Upper lobe of left lung (tissue), 6 donors: Measurements from ENCODE around the gene EML1. TPM values are rescaled to one million over a fixed set of nuclear protein-coding genes. Genes with fewer than 3 reads are reported as not detected.

Experiments used
- ATAC-seq, 2 donors: fragments of 200-7000 bp; cut with Tn5 transposase; one replicate each; pipeline ENCODE4 v1.9.1; 2022; ENCODE audit warnings: mild to moderate bottlenecking in 2 of 2, moderate library complexity in 2 of 2; ENCODE audit not compliant: low FRiP score in 2 of 2
- DNase-seq, 2 donors: peaks; one replicate each; pipeline ENCODE4 v3.0.0-alpha.2; 2019 to 2020
- H3K27ac ChIP-seq, 4 donors: fragments of 200-600 bp; sonication (generic); one replicate each; pipeline ENCODE4 v1.5.1; 2016 to 2019
- H3K27me3 ChIP-seq, 4 donors: fragments of 200-600 bp; sonication (generic); one replicate each; pipeline ENCODE4 v1.5.1; 2017 to 2019
- H3K36me3 ChIP-seq, 4 donors: fragments of 200-600 bp; sonication (generic); one replicate each; pipeline ENCODE4 v1.5.1; 2016 to 2019
- H3K4me1 ChIP-seq, 4 donors: fragments of 200-600 bp; sonication (generic); one replicate each; pipeline ENCODE4 v1.5.1; 2018 to 2019
- H3K4me3 ChIP-seq, 4 donors: fragments of 200-600 bp; sonication (generic); one replicate each; pipeline ENCODE4 v1.5.1; 2017 to 2019; ENCODE audit warnings: mild to moderate bottlenecking in 2 of 4, moderate library complexity in 1 of 4
- H3K9me3 ChIP-seq, 4 donors: fragments of 200-600 bp; sonication (generic); one replicate each; pipeline ENCODE4 v1.5.1; 2018 to 2019
- EP300 ChIP-seq, 4 donors: sonication (generic); formaldehyde crosslinking; IDR thresholded peaks; one replicate each; pipeline ENCODE4 v1.5.1; 2017; ENCODE audit warnings: antibody characterized with exemption in 4 of 4, control low read depth in 2 of 4
- POLR2A ChIP-seq, 4 donors: fragments of 450-650 bp; IDR thresholded peaks; one replicate each; pipeline ENCODE4 v1.5.1; 2016 to 2017; ENCODE audit warnings: antibody characterized with exemption in 4 of 4, mild to moderate bottlenecking in 2 of 4
- POLR2AphosphoS5 ChIP-seq, 2 donors: sonication (generic); formaldehyde crosslinking; IDR thresholded peaks; one replicate each; pipeline ENCODE4 v1.5.1; 2017; ENCODE audit warnings: antibody characterized with exemption in 2 of 2
- WGBS, 2 donors: methylation state at CpG; one replicate each; pipeline ENCODE4 v1.1.5; 2017 to 2018; 5-methylcytosine and 5-hydroxymethylcytosine counted together
- total RNA-seq, 6 donors: library from RNA; depleted of rRNA in 4 of 6; stranded (reverse); fragments of >200 nt in 4 of 6; gene quantifications; one replicate each; pipeline versions ENCODE4 v1.1.0 to v1.2.1, GENCODE V29; 2016 to 2021
- TF ChIP-seq, protein P1 (sequence below), 6 experiments: fragments of 450-650 bp in 4 of 6; fragments of 200-600 bp in 2 of 6; sonication (generic) in 2 of 6; IDR thresholded peaks; one replicate each; pipeline ENCODE4 v1.5.1; 2016 to 2019; ENCODE audit warnings: antibody characterized with exemption in 6 of 6
- donor health status: DM: no; HTN: no; CAD: no; lungs with moderate emphysema.
- donor health status: DM: no; HTN: yes; CAD: no; lungs with severe emphysema.

Gene EML1
- total RNA-seq, 6 donors from 2014 or later: 22.2 to 55.5 (median 36.4) TPM

DNA sequence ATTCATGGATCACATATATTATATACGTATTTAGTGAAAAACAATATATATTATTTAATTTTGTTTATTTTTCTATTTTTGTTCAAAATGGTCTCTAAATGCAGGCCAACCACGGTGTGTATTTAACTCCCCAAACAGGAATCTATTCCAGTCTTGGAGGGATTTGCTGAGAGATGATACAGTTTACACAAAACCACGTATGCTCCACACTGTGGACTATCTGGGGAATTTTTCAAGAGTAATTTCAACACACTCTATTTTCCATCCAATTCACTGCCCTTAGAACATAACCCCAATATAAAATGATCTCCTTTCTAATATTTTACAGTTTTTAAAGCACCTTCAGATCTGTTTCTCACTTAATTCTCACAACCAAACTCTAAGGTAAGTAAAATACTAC, 15.3 kb downstream of the EML1 start:
- no peak for TF ChIP-seq POLR2AphosphoS5 (IDR thresholded peaks at IDR 0.05)
- TF ChIP-seq EP300 (IDR thresholded peaks at IDR 0.05): no peak
- no peak for TF ChIP-seq POLR2A (IDR thresholded peaks at IDR 0.05)
- TF ChIP-seq, protein P1, sequence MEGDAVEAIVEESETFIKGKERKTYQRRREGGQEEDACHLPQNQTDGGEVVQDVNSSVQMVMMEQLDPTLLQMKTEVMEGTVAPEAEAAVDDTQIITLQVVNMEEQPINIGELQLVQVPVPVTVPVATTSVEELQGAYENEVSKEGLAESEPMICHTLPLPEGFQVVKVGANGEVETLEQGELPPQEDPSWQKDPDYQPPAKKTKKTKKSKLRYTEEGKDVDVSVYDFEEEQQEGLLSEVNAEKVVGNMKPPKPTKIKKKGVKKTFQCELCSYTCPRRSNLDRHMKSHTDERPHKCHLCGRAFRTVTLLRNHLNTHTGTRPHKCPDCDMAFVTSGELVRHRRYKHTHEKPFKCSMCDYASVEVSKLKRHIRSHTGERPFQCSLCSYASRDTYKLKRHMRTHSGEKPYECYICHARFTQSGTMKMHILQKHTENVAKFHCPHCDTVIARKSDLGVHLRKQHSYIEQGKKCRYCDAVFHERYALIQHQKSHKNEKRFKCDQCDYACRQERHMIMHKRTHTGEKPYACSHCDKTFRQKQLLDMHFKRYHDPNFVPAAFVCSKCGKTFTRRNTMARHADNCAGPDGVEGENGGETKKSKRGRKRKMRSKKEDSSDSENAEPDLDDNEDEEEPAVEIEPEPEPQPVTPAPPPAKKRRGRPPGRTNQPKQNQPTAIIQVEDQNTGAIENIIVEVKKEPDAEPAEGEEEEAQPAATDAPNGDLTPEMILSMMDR (IDR thresholded peaks at IDR 0.05): no peak
- WGBS, 2 donors: 65 to 66% methylated on average over 3 of the region's 3 CpGs
- H3K27ac ChIP-seq: peak overlapping the region in 1 of 4 donors; percentile 16
- H3K36me3 ChIP-seq: no peaks in the 10 kb centered on the region
- H3K27me3 ChIP-seq: no peaks in the 10 kb centered on the region
- no peak overlapping the region for H3K4me3 ChIP-seq
- H3K9me3 ChIP-seq: no peaks in the 10 kb centered on the region
- DNase-seq (no peak), ATAC-seq (peak in 1 of 2 donors; percentile 45)
- H3K4me1 ChIP-seq: peaks cover 13 to 36% (median 19%) of the 10 kb centered on the region in 4 donors

- H3K27ac ChIP-seq: peak overlapping the region in 1 of 4 donors; percentile 49
- H3K36me3 ChIP-seq: no peaks in the 10 kb centered on the region
- TF ChIP-seq POLR2AphosphoS5 (IDR thresholded peaks at IDR 0.05) (no peak), EP300 (IDR thresholded peaks at IDR 0.05) (no peak), POLR2A (IDR thresholded peaks at IDR 0.05) (no peak)
- TF ChIP-seq, protein P1 (IDR thresholded peaks at IDR 0.05): no peak
- WGBS, 2 donors: 54 to 64% methylated on average over 7 to 9 of the region's 9 CpGs
- no peaks in the 10 kb centered on the region for H3K27me3 ChIP-seq
- no peak overlapping the region for H3K4me3 ChIP-seq
- peaks cover 13 to 34% (median 19%) of the 10 kb centered on the region in 4 donors for H3K4me1 ChIP-seq
- peak in 1 of 2 donors; percentile 83 for DNase-seq
- no peaks in the 10 kb centered on the region for H3K9me3 ChIP-seq
- ATAC-seq: peak in 1 of 2 donors; percentile 87
Observed at GRCh38 chr14:99809360-99809759, 16.1 kb downstream of the EML1 start.

DNA sequence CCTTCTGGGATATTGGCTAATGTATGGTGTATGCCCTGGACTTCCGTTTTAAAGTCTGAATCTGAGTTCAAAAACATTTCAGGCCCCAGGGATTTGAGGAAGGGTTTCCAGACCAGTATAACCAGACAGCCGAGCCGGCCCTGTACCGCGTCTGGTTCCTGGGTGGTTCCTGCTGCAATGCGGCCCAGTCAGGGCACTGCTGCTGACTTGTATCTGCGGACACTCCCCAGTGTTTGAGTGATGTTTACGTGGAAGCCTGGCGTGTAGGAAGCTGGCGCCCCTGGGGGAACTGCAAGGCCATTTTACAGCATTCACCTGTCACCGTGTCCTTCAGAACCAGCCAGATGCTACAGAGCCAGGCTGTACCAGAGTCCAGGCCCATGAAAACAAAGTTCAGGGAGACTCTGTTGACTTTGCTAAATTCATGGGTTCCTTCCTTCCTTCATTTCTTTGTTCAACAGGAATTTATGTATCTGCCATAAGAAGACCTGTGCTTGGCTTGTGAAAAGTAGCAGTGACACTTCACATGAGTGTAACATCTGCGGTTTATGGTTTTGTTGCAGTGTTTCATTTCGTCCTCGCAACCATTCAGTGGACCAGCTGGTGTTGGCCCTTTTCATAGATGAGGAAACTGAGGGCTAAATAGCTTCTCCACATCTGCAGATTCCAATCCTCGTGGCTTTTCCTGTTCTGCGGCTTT, 16.8 kb downstream of the EML1 start:
- Histone ChIP-seq H3K27me3 (no peaks in the 10 kb centered on the region), H3K9me3 (no peaks in the 10 kb centered on the region), H3K36me3 (no peaks in the 10 kb centered on the region), H3K4me3 (no peak overlapping the region), H3K27ac (peak overlapping the region in 2 of 4 donors; percentile 7 to 49), H3K4me1 (peaks cover 13 to 34% (median 19%) of the 10 kb centered on the region in 4 donors)
- ATAC-seq: peak in 1 of 2 donors; percentile 85
- TF ChIP-seq, protein P1 (IDR thresholded peaks at IDR 0.05): no peak
- TF ChIP-seq POLR2AphosphoS5 (IDR thresholded peaks at IDR 0.05): peak in 1 of 2 donors; percentile 24
- DNase-seq: peak in 1 of 2 donors; percentile 57
- WGBS, 2 donors: 60 to 61% methylated on average over 12 to 16 of the region's 16 CpGs

DNA sequence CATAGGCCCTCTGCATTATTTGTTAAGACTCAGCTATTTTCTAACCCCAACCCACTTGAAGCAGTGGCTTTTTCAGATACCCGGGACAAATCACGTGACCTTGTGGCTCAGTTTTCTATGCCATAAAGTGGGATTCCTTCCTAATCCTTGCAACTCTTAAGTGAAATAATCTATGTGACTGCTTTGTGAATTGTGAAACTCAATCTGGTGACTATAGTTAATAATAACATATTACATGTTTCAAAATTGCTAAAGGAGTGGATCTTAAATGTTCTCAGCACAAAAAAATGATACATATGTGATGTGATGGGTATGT, 17.3 kb downstream of the EML1 start:
- H3K27ac ChIP-seq: no peak overlapping the region
- peaks cover 13 to 34% (median 19%) of the 10 kb centered on the region in 4 donors for H3K4me1 ChIP-seq
- H3K36me3 ChIP-seq: no peaks in the 10 kb centered on the region
- H3K9me3 ChIP-seq: no peaks in the 10 kb centered on the region
- ATAC-seq: no peak
- no peak for DNase-seq
- WGBS, 2 donors: 83 to 94% methylated on average over 2 of the region's 2 CpGs
- TF ChIP-seq POLR2A (IDR thresholded peaks at IDR 0.05): no peak
- no peak for TF ChIP-seq EP300 (IDR thresholded peaks at IDR 0.05)
- no peak for TF ChIP-seq POLR2AphosphoS5 (IDR thresholded peaks at IDR 0.05)
- TF ChIP-seq, protein P1 (IDR thresholded peaks at IDR 0.05): no peak
- no peaks in the 10 kb centered on the region for H3K27me3 ChIP-seq
- no peak overlapping the region for H3K4me3 ChIP-seq
